NB4 (cell line): Measurements from ENCODE around the gene PIEZO2.

Experiments used
- DNase-seq: peaks from one replicate; pipeline ENCODE4 v3.0.0; 2010; ENCODE audit warnings: low read depth
- H3K4me3 ChIP-seq: one replicate; pipeline ENCODE4 v1.5.1; 2011; ENCODE audit warnings: mild to moderate bottlenecking, low read depth, low read length, moderate library complexity
- CTCF ChIP-seq: IDR thresholded peaks from one replicate; pipeline ENCODE4 v1.5.1; 2012; ENCODE audit warnings: low read depth, low read length
- MAX ChIP-seq: IDR thresholded peaks from 2 replicates; pipeline ENCODE4 v1.6.1; 2011; ENCODE audit warnings: low read depth, low read length
- MYC ChIP-seq: IDR thresholded peaks from 2 replicates; pipeline ENCODE4 v1.6.1; 2011; ENCODE audit warnings: low read depth, low read length
- POLR2A ChIP-seq: IDR thresholded peaks from 2 replicates; pipeline ENCODE4 v1.6.1; 2011; ENCODE audit warnings: mild to moderate bottlenecking; ENCODE audit not compliant: insufficient read length; ENCODE audit errors: extremely low read depth

PIEZO2 gene

DNA sequence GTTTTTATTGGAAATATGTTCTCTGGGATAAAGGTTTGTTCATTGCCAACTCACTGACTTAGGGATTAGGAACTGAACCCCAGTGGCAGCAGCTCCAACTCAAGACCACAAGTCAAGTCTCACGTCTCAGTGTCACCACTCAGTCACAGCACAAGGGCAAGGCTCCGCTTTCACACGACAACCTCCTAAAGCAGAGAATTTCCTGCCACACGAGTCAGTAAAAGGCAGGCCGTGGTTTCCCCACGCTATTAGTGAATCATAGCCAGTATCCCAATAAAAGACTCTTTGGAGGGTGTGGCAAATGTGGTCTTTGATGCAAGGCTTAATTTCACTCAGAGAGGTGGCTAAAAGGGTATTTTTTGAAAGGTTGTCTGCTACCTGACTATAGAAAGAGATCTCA lies 57.6 kb downstream of the PIEZO2 start:
- DNase-seq, result no peak
- TF ChIP-seq CTCF (no peak), POLR2A (no peak), MAX (no peak), MYC (no peak)
- H3K4me3 ChIP-seq, result no peak overlapping the region

- TF ChIP-seq CTCF, result no peak
- H3K4me3 ChIP-seq, result no peak overlapping the region
- DNase-seq, result no peak
Measured at GRCh38 chr18:11089931-11090715, 59.2 kb downstream of the PIEZO2 start.

DNA sequence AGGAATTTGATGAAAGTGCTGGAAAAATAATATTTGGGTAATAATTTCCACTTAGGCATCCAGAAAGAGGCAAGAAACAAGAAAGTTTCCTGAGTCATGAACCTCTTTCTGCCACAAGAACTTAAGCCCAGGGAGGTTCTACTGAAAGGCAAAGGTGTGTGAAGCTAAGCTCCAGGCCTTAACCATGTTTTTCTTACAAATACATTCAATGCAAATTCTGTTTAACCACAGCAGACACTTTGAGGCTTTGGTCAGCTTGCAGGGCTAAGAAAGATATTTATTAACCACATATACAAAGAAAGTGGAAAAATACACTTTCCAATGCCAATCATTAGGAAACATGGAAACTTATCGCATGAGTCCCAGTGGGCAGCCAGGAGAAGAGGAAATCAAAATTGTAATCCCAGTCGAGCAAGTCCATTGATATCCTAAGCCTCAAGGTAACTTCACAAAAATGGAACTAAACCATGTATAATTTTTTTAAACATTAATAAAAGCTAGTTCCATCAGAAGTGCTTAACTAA lies 68.3 kb downstream of the PIEZO2 start:
- no peak for DNase-seq
- no peak for TF ChIP-seq MAX
- TF ChIP-seq MYC, result no peak
- TF ChIP-seq POLR2A, result no peak
- TF ChIP-seq CTCF, result no peak
- no peak overlapping the region for H3K4me3 ChIP-seq

DNA sequence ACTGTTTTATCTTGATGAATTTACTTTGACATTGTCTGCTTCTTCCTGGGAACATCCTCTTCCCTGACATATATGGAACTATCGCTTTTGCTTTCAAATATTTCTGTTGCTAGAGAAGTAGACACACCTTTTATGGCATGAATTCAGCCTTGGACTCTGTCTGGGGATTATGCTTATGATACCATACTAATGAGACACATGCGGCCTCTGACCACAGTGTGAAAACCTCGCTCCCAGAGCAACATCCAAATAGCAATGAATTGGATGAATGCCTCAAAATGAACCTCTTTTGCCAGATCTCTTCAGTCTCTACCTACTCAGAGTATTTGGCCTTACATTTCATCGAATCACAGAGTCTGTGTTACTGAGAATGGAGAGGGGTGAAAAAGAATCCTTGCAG lies 70.9 kb downstream of the PIEZO2 start:
- TF ChIP-seq MYC (no peak), MAX (no peak), CTCF (no peak), POLR2A (no peak)
- no peak for DNase-seq
- no peak overlapping the region for H3K4me3 ChIP-seq

DNA sequence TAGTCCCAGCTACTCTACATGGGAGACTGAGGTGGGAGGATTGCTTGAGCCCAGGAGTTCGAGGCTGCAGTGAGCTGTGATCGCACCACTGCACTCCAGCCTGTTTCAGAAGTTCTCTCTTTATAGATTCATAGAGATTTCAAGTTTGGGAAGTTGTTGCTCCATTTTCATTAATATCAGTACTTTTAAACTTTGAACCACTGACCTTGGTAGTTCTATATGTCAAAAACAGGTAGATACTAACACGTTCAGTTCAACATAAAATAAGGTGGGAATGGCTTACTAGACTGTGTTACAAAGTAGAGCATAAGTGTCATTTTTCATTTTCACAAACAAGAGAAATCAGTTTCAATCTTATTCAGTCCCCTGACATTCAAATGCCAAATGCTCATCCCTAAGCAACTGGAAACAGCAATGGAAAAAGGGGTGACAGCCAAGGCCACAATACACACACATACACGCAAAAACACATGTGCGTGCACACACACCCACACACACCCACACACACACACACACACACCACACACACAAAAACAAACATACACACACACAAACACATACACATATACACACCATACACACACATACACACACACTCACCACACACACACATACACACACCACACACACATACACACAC lies 71.7 kb downstream of the PIEZO2 start:
- H3K4me3 ChIP-seq, result no peak overlapping the region
- DNase-seq, result no peak
- TF ChIP-seq CTCF (no peak), MAX (no peak), MYC (no peak), POLR2A (no peak)

DNA sequence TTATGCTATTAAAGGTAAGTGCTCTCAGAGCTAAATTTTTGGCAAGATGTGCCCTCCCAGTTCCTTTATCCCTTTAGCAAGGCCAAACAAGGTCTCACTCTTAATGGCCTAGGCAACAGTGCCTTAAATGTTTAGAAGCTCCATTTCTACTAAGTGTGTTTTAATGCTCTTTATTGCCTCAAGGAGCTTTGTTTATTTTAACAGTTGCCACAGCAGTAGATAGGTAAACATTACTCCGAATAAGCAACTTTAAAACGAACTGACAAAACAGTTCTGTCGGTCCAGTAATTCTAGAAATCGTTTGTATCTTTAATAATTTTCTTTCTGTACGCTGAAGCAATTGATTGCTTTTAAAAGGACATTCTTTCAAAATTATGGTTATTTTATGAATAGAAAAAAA lies 74.5 kb downstream of the PIEZO2 start:
- DNase-seq, result no peak
- no peak overlapping the region for H3K4me3 ChIP-seq
- no peak for TF ChIP-seq MAX
- no peak for TF ChIP-seq MYC
- no peak for TF ChIP-seq CTCF
- no peak for TF ChIP-seq POLR2A
